ENCODE measurements around the gene ELANE.

ELANE gene

DNA sequence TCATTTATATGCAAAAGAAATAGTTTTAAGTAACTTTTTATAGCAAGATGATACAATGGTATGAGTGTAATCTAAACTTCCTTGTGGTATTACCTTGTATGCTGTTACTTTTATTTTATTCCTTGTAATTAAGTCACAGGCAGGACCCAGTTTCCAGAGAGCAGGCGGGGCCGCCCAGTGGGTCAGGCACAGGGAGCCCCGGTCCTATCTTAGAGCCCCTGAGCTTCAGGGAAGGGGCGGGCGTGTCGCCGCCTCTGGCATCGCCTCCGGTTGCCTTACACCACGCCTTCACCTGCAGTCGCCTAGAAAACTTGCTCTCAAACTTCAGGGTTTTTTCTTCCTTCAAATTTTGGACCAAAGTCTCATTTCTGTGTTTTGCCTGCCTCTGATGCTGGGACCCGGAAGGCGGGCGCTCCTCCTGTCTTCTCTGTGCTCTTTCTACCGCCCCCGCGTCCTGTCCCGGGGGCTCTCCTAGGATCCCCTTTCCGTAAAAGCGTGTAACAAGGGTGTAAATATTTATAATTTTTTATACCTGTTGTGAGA is 40.5 kb upstream of the ELANE start:
- ChIA-PET CTCF (no interaction called here), POLR2A (no interaction called here)
- Histone ChIP-seq H3K27me3 (replicated peaks in 2 of 5; ENCODE audit: control insufficient read depth in 4 of 5, insufficient read depth in 5 of 5, low read length in 4 of 5) (no peaks in the 10 kb centered on the region), H3K4me3 (ENCODE audit: control insufficient read depth in 1 of 7, extremely low read depth in 1 of 7, insufficient read depth in 4 of 7, low read depth in 2 of 7, low read length in 6 of 7) (no peak overlapping the region), H3K4me1 (ENCODE audit: control extremely low read depth in 1 of 4, control insufficient read depth in 4 of 4, insufficient read depth in 4 of 4, low read length in 3 of 4) (no peaks in the 10 kb centered on the region), H3K36me3 (ENCODE audit: control insufficient read depth in 4 of 4, insufficient read depth in 4 of 4, low read length in 3 of 4) (peaks cover 15 to 69% (median 44%) of the 10 kb centered on the region in 4 experiments), H3K9me3 (ENCODE audit: control extremely low read depth in 1 of 5, control insufficient read depth in 4 of 5, insufficient read depth in 2 of 5, low read depth in 1 of 5, low read length in 4 of 5) (no peaks in the 10 kb centered on the region), H3K27ac (ENCODE audit: insufficient read depth in 1 of 2, low read depth in 1 of 2, low read length in 2 of 2, poor library complexity in 1 of 2, severe bottlenecking in 2 of 2) (no peak overlapping the region)
- no peak for DNase-seq
- 94% methylated on average over 10 of the region's 20 CpGs for WGBS (ENCODE audit: insufficient coverage)

DNA sequence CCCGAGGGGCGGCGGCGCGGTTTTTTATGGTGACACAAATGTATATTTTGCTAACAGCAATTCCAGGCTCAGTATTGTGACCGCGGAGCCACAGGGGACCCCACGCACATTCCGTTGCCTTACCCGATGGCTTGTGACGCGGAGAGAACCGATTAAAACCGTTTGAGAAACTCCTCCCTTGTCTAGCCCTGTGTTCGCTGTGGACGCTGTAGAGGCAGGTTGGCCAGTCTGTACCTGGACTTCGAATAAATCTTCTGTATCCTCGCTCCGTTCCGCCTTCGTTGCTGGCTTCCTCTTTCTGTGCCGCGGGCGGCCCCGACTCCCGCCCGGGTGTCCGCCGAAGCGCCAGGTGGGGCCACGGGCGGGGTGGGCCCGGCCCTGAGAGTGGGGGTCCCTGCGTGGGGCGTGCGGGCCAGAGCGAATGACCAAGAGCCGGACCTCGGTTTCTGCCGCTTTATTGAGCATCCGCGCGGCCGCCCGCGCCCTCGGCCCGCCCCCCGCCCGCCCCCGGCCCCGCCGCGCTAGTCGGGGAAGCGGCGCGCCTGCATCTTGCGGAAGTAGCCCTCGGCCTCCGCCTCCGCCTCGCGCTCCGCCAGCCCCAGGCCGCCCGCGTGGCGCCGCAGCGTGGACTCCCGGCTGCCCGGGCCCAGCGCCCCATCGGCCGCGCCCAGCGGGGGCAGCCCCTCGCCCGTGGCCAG is 39.9 kb upstream of the ELANE start:
- no peak for DNase-seq
- Histone ChIP-seq H3K4me1 (ENCODE audit: control extremely low read depth in 1 of 4, control insufficient read depth in 4 of 4, insufficient read depth in 4 of 4, low read length in 3 of 4) (no peaks in the 10 kb centered on the region), H3K27ac (ENCODE audit: insufficient read depth in 1 of 2, low read depth in 1 of 2, low read length in 2 of 2, poor library complexity in 1 of 2, severe bottlenecking in 2 of 2) (no peak overlapping the region), H3K4me3 (ENCODE audit: control insufficient read depth in 1 of 7, extremely low read depth in 1 of 7, insufficient read depth in 4 of 7, low read depth in 2 of 7, low read length in 6 of 7) (no peak overlapping the region), H3K9me3 (ENCODE audit: control extremely low read depth in 1 of 5, control insufficient read depth in 4 of 5, insufficient read depth in 2 of 5, low read depth in 1 of 5, low read length in 4 of 5) (no peaks in the 10 kb centered on the region), H3K36me3 (ENCODE audit: control insufficient read depth in 4 of 4, insufficient read depth in 4 of 4, low read length in 3 of 4) (peaks cover 10 to 63% (median 39%) of the 10 kb centered on the region in 4 experiments), H3K27me3 (replicated peaks in 2 of 5; ENCODE audit: control insufficient read depth in 4 of 5, insufficient read depth in 5 of 5, low read length in 4 of 5) (no peaks in the 10 kb centered on the region)
- ChIA-PET CTCF (no interaction called here), POLR2A (no interaction called here)
- 94% methylated on average over 52 of the region's 80 CpGs for WGBS (ENCODE audit: insufficient coverage)

DNA sequence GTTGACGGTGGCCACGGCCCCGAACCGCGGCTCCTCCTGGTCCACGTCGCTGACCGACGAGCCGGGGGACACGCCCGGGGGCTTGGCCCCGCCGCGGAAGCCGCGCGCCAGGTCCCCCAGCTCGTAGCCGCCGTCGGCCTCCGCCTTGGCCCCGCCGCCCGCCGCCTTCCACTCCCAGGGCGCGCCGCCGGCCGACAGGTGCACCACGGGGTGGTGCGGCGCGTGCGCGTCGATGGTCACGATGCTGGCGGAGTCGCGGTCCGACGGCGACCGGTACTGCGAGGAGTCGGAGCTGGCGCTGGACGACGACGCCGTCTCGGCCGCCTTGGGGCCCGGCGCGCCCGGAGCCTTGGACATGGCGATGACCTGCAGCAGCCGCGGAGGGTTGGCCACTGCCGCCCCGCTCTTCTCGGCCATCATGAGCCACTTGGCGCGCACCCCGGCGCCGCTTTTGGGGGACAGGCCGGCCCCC is 39.3 kb upstream of the ELANE start:
- Histone ChIP-seq H3K27ac (ENCODE audit: insufficient read depth in 1 of 2, low read depth in 1 of 2, low read length in 2 of 2, poor library complexity in 1 of 2, severe bottlenecking in 2 of 2) (no peak overlapping the region), H3K4me1 (ENCODE audit: control extremely low read depth in 1 of 4, control insufficient read depth in 4 of 4, insufficient read depth in 4 of 4, low read length in 3 of 4) (no peaks in the 10 kb centered on the region), H3K4me3 (ENCODE audit: control insufficient read depth in 1 of 7, extremely low read depth in 1 of 7, insufficient read depth in 4 of 7, low read depth in 2 of 7, low read length in 6 of 7) (no peak overlapping the region), H3K27me3 (replicated peaks in 2 of 5; ENCODE audit: control insufficient read depth in 4 of 5, insufficient read depth in 5 of 5, low read length in 4 of 5) (no peaks in the 10 kb centered on the region), H3K9me3 (ENCODE audit: control extremely low read depth in 1 of 5, control insufficient read depth in 4 of 5, insufficient read depth in 2 of 5, low read depth in 1 of 5, low read length in 4 of 5) (no peaks in the 10 kb centered on the region), H3K36me3 (ENCODE audit: control insufficient read depth in 4 of 4, insufficient read depth in 4 of 4, low read length in 3 of 4) (peaks cover 7 to 57% (median 35%) of the 10 kb centered on the region in 4 experiments)
- WGBS (ENCODE audit: insufficient coverage), result 93% methylated on average over 67 of the region's 72 CpGs
- DNase-seq, result no peak
- ChIA-PET CTCF (no interaction called here), POLR2A (no interaction called here)

DNA sequence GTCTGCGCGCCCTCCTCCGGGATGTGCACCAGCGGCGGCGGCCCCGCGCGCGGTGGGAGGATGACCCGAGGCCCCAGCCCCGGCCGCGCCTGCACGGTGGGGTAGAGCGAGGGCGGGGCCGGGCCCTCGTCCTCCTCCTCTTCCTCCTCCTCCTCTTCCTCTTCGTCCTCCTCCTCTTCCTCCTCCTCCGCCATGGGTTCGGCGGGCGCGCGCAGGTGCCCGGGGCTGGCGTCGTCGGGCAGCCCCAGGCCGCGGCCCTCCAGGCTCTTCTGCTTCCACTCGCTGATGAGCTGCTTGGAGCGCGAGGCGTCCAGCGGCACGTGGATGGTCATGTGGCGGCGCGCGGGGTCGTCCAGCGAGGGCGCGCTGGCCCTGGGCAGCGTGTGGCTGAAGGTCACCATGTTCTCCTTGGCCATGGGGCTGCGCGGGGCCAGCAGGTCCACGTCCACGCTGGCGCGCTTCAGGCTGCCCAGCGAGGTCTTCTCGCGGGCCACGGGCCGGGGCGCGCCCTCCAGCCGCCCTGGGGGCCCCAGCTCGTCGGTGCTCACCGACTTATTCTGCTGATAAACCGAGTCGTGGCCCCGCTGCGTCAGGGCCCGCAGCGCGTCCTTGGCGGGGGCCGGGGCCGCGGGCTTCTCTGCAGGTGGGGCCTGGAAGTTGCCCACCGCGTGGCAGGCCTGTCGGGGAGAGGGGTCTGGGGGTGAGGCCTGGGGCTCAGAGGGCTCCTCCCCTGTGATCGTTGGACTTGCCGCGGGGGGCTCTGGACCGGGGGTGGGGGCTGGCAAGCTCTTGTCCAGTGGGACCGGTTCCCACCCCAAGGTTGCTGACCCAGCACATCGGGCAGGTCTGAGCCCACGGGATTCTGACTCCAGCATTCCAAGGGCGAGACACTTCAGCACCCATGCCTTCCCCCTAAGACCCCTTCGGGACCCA is 38.6 kb upstream of the ELANE start:
- Histone ChIP-seq H3K27me3 (replicated peaks in 2 of 5; ENCODE audit: control insufficient read depth in 4 of 5, insufficient read depth in 5 of 5, low read length in 4 of 5) (no peaks in the 10 kb centered on the region), H3K36me3 (ENCODE audit: control insufficient read depth in 4 of 4, insufficient read depth in 4 of 4, low read length in 3 of 4) (peaks cover 5 to 50% (median 30%) of the 10 kb centered on the region in 4 experiments), H3K4me3 (ENCODE audit: control insufficient read depth in 1 of 7, extremely low read depth in 1 of 7, insufficient read depth in 4 of 7, low read depth in 2 of 7, low read length in 6 of 7) (no peak overlapping the region), H3K4me1 (ENCODE audit: control extremely low read depth in 1 of 4, control insufficient read depth in 4 of 4, insufficient read depth in 4 of 4, low read length in 3 of 4) (no peaks in the 10 kb centered on the region), H3K27ac (ENCODE audit: insufficient read depth in 1 of 2, low read depth in 1 of 2, low read length in 2 of 2, poor library complexity in 1 of 2, severe bottlenecking in 2 of 2) (no peak overlapping the region), H3K9me3 (ENCODE audit: control extremely low read depth in 1 of 5, control insufficient read depth in 4 of 5, insufficient read depth in 2 of 5, low read depth in 1 of 5, low read length in 4 of 5) (no peaks in the 10 kb centered on the region)
- POLR2A ChIA-PET, result no interaction called here
- DNase-seq, result no peak
- WGBS (ENCODE audit: insufficient coverage), result 98% methylated on average over 81 of the region's 87 CpGs
- CTCF ChIA-PET, result no interaction called here

DNA sequence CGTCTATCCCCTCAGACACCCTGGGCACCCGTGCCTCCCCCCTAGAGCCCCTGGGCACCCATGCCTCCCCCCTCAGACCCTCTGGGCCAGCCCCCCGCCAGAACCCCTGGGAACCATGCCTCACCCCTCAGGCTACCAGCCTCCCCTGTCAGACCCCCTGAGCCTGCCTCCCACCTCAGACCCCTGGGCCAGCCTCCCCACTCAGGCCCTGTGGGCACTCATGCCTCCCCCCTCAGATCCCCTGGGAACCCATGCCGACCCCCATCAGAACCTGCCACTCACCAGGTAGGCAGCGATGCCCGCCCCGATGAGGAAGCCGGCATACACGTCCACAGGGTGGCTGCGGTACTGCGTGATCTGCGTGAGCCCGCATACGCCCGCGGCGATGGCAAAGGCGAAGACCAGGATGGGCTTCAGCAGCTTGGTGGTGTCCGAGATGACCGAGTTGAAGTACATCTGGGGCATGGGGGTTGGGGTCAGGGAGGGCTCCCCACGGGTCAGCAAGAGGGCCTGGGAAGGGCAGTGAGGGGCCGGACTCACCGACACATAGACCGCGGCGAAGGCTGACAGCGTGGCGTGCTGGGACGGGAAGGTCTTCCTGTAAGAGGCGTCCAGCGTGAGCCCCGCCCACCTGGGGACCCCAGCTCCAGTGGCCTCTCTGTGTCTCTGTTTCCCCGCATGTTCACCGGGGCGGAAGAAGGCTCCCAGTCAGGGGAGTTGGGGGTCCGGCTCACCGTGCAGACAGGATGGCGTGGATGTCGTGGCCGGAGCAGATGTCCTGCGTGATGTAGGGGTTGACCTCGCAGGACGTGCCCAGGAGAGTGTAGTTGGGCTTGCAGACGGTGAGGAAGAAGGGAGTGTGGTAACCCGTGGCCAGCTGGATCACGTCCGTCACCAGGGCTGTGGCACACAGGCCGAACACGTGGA is 37.7 kb upstream of the ELANE start:
- POLR2A ChIA-PET, result no interaction called here
- H3K4me3 ChIP-seq (ENCODE audit: control insufficient read depth in 1 of 7, extremely low read depth in 1 of 7, insufficient read depth in 4 of 7, low read depth in 2 of 7, low read length in 6 of 7), result no peak overlapping the region
- no peak overlapping the region for H3K27ac ChIP-seq (ENCODE audit: insufficient read depth in 1 of 2, low read depth in 1 of 2, low read length in 2 of 2, poor library complexity in 1 of 2, severe bottlenecking in 2 of 2)
- CTCF ChIA-PET, result no interaction called here
- peaks cover 5 to 41% (median 25%) of the 10 kb centered on the region in 4 experiments for H3K36me3 ChIP-seq (ENCODE audit: control insufficient read depth in 4 of 4, insufficient read depth in 4 of 4, low read length in 3 of 4)
- H3K27me3 ChIP-seq (replicated peaks in 2 of 5; ENCODE audit: control insufficient read depth in 4 of 5, insufficient read depth in 5 of 5, low read length in 4 of 5), result peaks cover 0 to under 1% (median 0%) of the 10 kb centered on the region in 5 experiments
- DNase-seq, result peak in 1 of 3 donors; percentile 44
- H3K4me1 ChIP-seq (ENCODE audit: control extremely low read depth in 1 of 4, control insufficient read depth in 4 of 4, insufficient read depth in 4 of 4, low read length in 3 of 4), result no peaks in the 10 kb centered on the region
- no peaks in the 10 kb centered on the region for H3K9me3 ChIP-seq (ENCODE audit: control extremely low read depth in 1 of 5, control insufficient read depth in 4 of 5, insufficient read depth in 2 of 5, low read depth in 1 of 5, low read length in 4 of 5)
- 96% methylated on average over 45 of the region's 49 CpGs for WGBS (ENCODE audit: insufficient coverage)

DNA sequence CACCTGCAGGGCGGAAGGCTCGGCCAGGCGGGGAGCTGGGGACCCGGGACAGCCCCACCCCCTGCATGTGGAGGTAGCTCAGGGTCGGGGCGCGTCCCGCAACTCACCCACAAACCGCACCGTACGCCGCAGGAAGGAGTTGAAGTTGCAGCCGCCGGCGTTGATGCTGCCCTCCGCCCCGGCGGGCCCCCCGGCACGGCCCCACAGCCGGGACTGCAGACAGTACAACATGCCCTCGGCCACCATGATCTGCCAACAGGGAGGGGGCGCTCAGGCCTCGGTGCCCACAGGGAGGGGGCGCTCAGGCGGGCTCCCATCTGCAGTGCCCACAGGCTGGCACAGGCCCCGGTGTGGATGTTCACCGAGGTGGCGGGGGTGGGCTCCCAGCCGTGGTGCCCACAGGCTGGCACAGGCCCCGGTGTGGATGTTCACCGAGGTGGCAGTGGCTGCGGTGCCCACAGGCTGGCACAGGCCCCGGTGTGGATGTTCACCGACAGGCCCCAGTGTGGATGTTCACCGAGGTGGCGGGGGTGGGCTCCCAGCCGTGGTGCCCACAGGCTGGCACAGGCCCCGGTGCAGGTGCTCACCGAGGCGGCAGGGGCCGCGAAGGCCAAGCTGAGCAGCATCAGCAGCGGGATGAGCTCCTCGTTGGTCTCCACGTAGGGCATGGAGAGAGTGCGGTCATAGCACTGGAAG is 36.9 kb upstream of the ELANE start:
- Histone ChIP-seq H3K4me3 (ENCODE audit: control insufficient read depth in 1 of 7, extremely low read depth in 1 of 7, insufficient read depth in 4 of 7, low read depth in 2 of 7, low read length in 6 of 7) (no peak overlapping the region), H3K4me1 (ENCODE audit: control extremely low read depth in 1 of 4, control insufficient read depth in 4 of 4, insufficient read depth in 4 of 4, low read length in 3 of 4) (no peaks in the 10 kb centered on the region), H3K36me3 (ENCODE audit: control insufficient read depth in 4 of 4, insufficient read depth in 4 of 4, low read length in 3 of 4) (peaks cover 5 to 33% (median 18%) of the 10 kb centered on the region in 4 experiments), H3K27ac (ENCODE audit: insufficient read depth in 1 of 2, low read depth in 1 of 2, low read length in 2 of 2, poor library complexity in 1 of 2, severe bottlenecking in 2 of 2) (no peak overlapping the region), H3K9me3 (ENCODE audit: control extremely low read depth in 1 of 5, control insufficient read depth in 4 of 5, insufficient read depth in 2 of 5, low read depth in 1 of 5, low read length in 4 of 5) (no peaks in the 10 kb centered on the region), H3K27me3 (replicated peaks in 2 of 5; ENCODE audit: control insufficient read depth in 4 of 5, insufficient read depth in 5 of 5, low read length in 4 of 5) (peaks cover 0 to 3% (median 0%) of the 10 kb centered on the region in 5 experiments)
- no peak for DNase-seq
- WGBS (ENCODE audit: insufficient coverage), result 95% methylated on average over 40 of the region's 47 CpGs
- ChIA-PET CTCF (no interaction called here), POLR2A (no interaction called here)

Data from common myeloid progenitor, CD34-positive (primary cell).